Measurements from ENCODE around the gene SIVA1. TPM values are rescaled to one million over a fixed set of nuclear protein-coding genes. Genes with fewer than 3 reads are reported as not detected.

The SIVA1 gene
- total and polyA plus RNA-seq, 2 of the 8 experiments (the other 6 are each of a cell fraction or from before 2014, with no cell fraction given) = 123 to 589 TPM

DNA sequence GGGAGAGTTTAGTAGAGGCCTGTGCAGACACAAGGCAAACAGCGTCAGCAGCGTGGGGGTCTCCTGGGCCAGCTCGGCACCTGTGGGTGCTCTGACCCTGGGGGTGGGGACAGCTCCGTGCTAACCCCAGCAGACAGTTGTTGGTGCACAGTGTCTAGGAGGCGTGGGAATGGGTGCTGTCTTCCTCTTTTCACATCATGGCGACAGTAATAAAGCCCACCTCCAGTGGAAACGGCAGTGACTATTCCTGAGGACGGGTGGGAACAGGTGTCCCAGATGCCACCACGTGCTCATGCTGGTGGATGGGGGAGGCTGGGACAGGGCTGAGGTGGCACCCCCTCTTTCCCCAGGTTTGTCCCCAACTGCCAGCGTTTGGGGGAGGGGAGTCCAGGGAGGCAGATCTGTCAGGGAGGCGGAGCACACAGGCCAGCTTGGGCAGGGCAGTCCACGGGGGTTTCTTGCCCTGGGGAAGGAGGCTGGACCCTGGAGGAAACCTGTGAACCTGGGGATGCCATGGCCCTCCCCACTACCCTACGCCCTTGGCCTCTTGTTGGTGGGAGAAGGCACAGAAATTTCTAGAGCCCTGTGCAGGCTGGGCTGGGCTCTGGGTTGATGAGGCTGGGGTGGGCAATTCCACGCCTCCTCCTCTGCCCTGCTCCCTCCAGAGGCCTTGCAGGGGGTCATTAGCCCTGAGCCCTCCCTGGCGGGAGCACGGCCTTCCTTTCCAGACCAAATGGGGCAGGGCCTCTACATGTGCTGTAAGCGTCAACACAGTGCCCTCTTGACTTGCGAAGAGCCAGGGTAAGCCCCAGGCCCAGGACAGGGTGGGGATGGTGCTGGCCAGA, 51.8 kb downstream of the SIVA1 start:
- no peak overlapping the region for H3K4me3 ChIP-seq (ENCODE audit: extremely low read depth in 1 of 4, insufficient read depth in 2 of 4, low read depth in 3 of 4, low read length in 4 of 4)
- WGBS, 2 experiments (ENCODE audit: extremely low coverage in 1 of 2, insufficient coverage in 1 of 2, insufficient read length in 1 of 2, insufficient replicate concordance in 2 of 2, low coverage in 1 of 2, low lambda C conversion rate in 2 of 2, missing lambda C conversion rate in 1 of 2) = 79% methylated on average over 17 of the region's 18 CpGs; no CpG with 5 or more reads in 1 of the 2 experiments
- CTCF ChIA-PET (ENCODE audit: partially characterized antibody) = interaction anchor here (0.8 to 3.0 kb wide), 4 partner anchors 16 to 79 kb away, joined by 3 to 17 read pairs (median 8); no protein-coding TSS in a partner anchor

More for the DNA sequence above, 51.8 kb downstream of the SIVA1 start:
- H3K27me3 ChIP-seq (replicated peaks in 1 of 4; ENCODE audit: control insufficient read depth in 3 of 4, extremely low read depth in 1 of 4, insufficient read depth in 3 of 4, low read length in 3 of 4) = peaks cover 14 to 32% (median 22%) of the 10 kb centered on the region in 4 experiments
- H2BK20ac ChIP-seq (ENCODE audit: low read length) = no peak overlapping the region
- H3K56ac ChIP-seq (replicated peaks; ENCODE audit: insufficient read length, low read depth, low read length) = no peak overlapping the region
- TF ChIP-seq BACH1 (IDR thresholded peaks at IDR 0.05; ENCODE audit: low read length) (no peak), E2F6 (IDR thresholded peaks at IDR 0.05) (0 out of 2 replicates have a peak, but pooled peaks have one; percentile 25), ASH2L (IDR thresholded peaks at IDR 0.05; ENCODE audit: low read length) (no peak), SIN3A (conservative IDR thresholded peaks at IDR 0.05 in 1 of 2, IDR thresholded peaks at IDR 0.05 in 1 of 2; ENCODE audit: low read depth in 1 of 2, low read length in 2 of 2) (no peak)
- no peak overlapping the region for H3K4me2 ChIP-seq (ENCODE audit: insufficient read depth in 1 of 2, low read depth in 2 of 2, low read length in 2 of 2)
- no peak overlapping the region for H3K4ac ChIP-seq (replicated peaks; ENCODE audit: insufficient read length, low read depth, low read length)
- H3K27ac ChIP-seq (ENCODE audit: low read depth, low read length) = no peak overlapping the region
- peaks cover 15% of the 10 kb centered on the region for H3K23me2 ChIP-seq (ENCODE audit: low read depth, low read length)
- no peak overlapping the region for H2AFZ ChIP-seq (ENCODE audit: low read length)
- H2BK5ac ChIP-seq (ENCODE audit: low read depth, low read length) = no peak overlapping the region
- no peaks in the 10 kb centered on the region for H3K79me2 ChIP-seq (ENCODE audit: control insufficient read depth in 1 of 2, insufficient read depth in 2 of 2, low read length in 2 of 2)
- peaks cover 3 to 13% of the 10 kb centered on the region in 2 experiments for H4K20me1 ChIP-seq (replicated peaks in 1 of 2; ENCODE audit: control insufficient read depth in 1 of 2, insufficient read depth in 2 of 2, low read length in 2 of 2)
- no peaks in the 10 kb centered on the region for H3K9me3 ChIP-seq (ENCODE audit: insufficient read depth in 2 of 2, low read depth in 1 of 2, low read length in 1 of 2)
- H3K4me1 ChIP-seq (replicated peaks in 1 of 4; ENCODE audit: control insufficient read depth in 3 of 4, insufficient read depth in 4 of 4, low read length in 3 of 4) = peaks cover 0 to 4% (median 3%) of the 10 kb centered on the region in 4 experiments; a peak in 4 of 7 replicates
- H2BK15ac ChIP-seq (ENCODE audit: low read length) = no peak overlapping the region
- no peak overlapping the region for H3K23ac ChIP-seq (ENCODE audit: insufficient read length)
- H2BK12ac ChIP-seq (ENCODE audit: low read depth, low read length) = no peak overlapping the region
- no peak overlapping the region for H4K5ac ChIP-seq (ENCODE audit: insufficient read length, low read depth, low read length)
- H3K36me3 ChIP-seq (ENCODE audit: control insufficient read depth in 2 of 4, insufficient read depth in 4 of 4, low read length in 3 of 4) = no peaks in the 10 kb centered on the region
- no peak overlapping the region for H3K9ac ChIP-seq (replicated peaks in 1 of 4; ENCODE audit: extremely low read depth in 1 of 4, low read depth in 3 of 4, low read length in 3 of 4)
- H2AK5ac ChIP-seq (ENCODE audit: low read depth, low read length) = no peak overlapping the region
- no peak for FAIRE-seq
- no peak for DNase-seq (ENCODE audit: low read depth in 1 of 2, low spot score in 2 of 2)
- H3K18ac ChIP-seq (ENCODE audit: extremely low read depth, low read length) = no peak overlapping the region
- no peak overlapping the region for H4K91ac ChIP-seq (replicated peaks; ENCODE audit: insufficient read length, low read length)
- no peak overlapping the region for H2BK120ac ChIP-seq (replicated peaks; ENCODE audit: low read depth, low read length)
- H3K14ac ChIP-seq (ENCODE audit: insufficient read length) = no peak overlapping the region
- POLR2A ChIA-PET (ENCODE audit: partially characterized antibody) = interaction anchor here (1.0 to 1.4 kb wide), 3 partner anchors 9 to 48 kb away, joined by 3 to 5 read pairs (median 3); no protein-coding TSS in a partner anchor
- H3K79me1 ChIP-seq (ENCODE audit: low read depth, low read length) = no peaks in the 10 kb centered on the region
- H4K8ac ChIP-seq (ENCODE audit: extremely low read depth, insufficient read depth, low read length) = no peak overlapping the region
